IPS-18c (cell line): ENCODE data around the gene NTM.

Experiments
- H3K4me3 ChIP-seq: 2 replicates; pipeline ENCODE4 v1.7.0; 2013; ENCODE audit warnings: low read depth, mild to moderate bottlenecking, low read length, moderate library complexity; ENCODE audit not compliant: insufficient read depth
- H3K9me3 ChIP-seq: one replicate; pipeline ENCODE4 v1.6.1; 2013; ENCODE audit warnings: mild to moderate bottlenecking, low read length, moderate library complexity; ENCODE audit not compliant: control insufficient read depth, insufficient read depth

NTM gene

DNA sequence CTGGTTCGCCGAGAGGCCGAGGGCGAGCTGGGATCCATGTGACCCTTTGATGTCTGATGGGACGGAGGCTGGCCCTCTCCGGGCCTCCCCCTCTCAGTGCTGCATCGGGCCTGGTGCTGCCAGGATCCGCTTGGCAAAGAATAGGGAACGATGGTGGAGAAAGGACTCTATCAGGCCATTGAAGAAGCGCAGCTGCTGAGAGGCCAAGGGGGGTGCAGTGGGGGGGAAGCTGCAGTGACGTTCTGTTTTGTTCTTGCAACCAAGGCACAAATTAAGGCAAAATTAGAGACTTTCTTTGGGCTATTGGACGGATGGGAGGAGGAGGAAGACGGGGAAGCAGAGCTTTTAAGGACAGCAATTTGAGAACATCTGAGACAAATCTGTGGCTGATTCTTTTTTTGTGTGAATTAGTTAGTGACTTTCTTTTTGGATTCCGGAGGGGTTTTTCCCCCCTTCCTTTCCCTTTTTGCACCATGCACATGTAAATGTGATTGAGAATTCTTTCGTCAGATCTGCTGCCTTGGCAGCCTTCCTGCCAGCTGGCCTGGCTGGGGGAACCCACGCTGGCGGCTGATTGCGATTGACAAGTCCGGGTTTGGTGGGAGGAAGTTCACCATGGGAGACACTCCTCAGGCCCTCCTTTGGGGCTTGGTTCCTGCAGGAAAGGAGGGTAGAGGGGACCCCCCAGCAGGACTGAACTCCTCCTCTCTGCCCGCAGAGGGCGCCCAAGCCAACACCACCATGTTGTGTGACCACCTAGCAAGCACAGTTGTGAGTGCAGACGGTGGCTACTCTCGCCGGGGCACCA, 214.6 kb downstream of the NTM start:
- H3K4me3 ChIP-seq, result 0 out of 2 replicates have a peak overlapping the region, but pooled peaks have one; percentile 5
- no peaks in the 10 kb centered on the region for H3K9me3 ChIP-seq

DNA sequence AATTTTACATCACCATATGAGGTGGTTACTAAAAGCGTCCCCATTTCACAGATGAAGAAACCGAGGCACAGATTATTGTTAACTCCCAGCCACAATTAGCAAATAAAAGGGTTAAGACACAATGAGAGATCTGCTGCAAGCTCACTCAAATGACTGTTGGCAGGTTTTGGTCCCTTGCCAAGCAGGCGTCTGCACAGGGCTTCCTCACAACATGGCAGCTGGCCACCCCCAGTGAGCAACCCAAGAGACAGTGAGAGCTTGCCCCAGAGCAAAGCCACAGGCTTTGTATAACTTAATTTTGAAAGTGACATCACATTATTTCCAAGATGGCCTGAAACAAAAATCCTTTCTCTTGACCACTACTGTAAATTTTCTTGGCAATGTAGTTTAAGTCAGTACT, 217.6 kb downstream of the NTM start:
- Histone ChIP-seq H3K4me3 (no peak overlapping the region), H3K9me3 (no peaks in the 10 kb centered on the region)

DNA sequence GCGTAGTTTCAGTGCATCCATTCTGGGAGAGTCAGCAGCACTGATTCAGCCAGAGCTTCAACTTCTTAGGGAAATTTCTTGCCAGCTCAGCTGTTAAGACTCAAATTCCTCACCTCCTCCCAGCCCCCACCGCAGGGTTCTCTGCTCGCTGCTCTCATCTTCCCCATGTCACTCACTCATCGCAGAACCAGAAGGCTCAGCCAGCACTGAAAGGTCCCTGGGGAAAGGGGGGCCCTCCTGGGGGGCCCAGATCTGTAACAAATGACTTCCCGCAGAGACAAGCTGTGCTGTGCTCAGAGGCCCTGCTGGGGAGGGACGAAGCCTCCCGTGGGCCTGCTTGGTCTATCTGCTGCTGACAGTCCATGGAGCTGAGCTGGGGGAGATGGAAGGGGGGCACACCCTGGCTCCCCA, 220.6 kb downstream of the NTM start:
- H3K4me3 ChIP-seq, result no peak overlapping the region

DNA sequence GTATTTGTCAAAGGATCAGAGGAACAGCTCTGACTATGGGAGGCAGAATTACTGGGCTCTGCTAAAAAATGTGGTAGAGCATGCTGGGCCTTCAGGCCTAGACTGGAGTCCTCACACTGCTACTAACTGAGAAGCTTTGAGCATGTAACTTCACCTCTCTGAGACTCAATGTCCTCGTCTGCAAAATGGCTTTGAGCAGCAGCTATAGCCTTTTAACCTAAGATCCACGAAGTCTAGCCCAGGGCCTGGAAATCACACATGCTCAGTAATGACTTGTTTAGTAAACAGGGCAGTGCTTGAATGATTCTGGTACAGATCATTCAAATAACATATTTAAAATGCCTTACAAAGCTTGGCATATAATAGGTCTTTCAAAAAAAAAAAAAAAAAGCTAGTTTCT, 221.7 kb downstream of the NTM start:
- Histone ChIP-seq H3K4me3 (no peak overlapping the region), H3K9me3 (peaks cover 3% of the 10 kb centered on the region)

More for the DNA sequence above, 220.6 kb downstream of the NTM start:
- H3K9me3 ChIP-seq, result peaks cover 3% of the 10 kb centered on the region

DNA sequence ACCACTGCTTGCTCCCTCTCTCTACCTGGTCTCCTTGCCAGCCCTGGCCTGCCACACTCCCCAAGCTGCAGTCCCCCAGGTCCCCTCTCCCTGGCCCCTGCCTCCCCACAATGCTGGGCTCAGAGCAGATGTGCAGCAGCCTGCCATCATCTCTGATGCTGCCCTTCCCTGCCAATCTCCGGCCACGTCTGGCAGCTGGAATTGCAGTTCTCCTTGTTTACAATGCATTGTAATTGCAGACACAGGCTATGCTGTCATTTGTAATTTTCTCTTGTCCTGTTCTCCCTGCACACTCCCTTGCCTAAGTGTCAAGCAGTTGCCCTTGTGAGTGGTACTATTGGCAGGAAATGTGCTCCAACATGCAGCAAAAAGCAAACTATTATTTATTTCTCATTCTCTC, 222.3 kb downstream of the NTM start:
- Histone ChIP-seq H3K4me3 (no peak overlapping the region), H3K9me3 (peaks cover 3% of the 10 kb centered on the region)

DNA sequence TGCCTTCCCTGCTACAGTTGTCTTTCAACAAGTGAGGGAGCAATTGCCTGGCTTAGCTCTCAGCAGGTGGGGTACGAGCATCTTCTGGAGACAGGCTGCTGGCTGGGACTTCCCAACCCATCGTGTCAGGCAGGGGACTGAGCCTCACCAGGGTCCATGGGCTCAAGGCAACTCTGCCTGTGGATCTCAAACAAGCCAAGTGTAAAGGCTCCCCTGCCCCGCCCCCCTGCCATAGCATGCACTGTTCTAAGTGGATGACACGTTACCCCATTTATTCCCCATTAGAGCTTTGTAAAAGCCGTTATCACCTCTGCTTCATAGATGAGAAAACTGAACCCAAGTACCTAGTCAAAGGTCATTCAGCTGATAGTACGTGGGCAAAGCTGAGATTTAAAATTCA, 222.9 kb downstream of the NTM start:
- H3K4me3 ChIP-seq, result no peak overlapping the region

DNA sequence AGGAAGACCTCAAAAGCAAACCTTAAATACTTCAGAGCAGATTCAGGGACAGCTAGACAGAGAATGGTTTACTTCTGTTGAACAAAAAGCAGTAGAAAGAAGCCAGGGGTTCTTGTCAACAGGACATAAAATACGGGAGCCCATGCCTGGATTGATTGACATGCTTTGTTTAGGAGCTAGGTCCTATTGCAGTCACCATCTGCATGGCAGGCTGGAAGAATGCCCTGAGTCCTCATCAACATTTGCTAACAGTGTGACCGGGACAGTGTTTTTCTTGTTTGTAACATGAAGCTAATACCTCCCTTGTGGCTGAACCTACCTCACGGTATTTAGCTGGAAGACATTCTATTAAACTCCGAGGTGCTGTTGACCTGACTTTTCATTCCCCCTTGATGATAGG, 225.4 kb downstream of the NTM start:
- H3K9me3 ChIP-seq, result peaks cover 3% of the 10 kb centered on the region

More for the DNA sequence above, 222.9 kb downstream of the NTM start:
- H3K9me3 ChIP-seq, result peaks cover 3% of the 10 kb centered on the region

DNA sequence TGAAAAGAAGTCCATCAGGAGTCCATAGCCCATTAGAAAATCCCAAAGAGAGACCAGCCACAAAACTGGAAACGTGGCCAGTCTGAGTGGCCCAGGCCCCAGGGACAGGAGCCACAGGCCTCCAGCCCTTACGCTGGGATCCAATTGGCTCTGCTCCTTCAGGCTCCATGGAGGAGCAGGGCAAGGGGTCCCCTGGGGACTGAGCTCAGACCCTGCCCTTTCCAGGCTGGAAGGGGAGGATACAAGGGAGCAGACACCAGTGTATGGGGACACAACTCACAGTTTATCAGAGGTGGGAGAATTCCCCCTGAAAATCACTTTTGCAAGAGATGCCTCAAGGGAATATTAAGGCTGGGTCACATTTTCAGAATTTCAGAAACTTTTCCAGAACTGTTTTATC, 227.5 kb downstream of the NTM start:
- no peak overlapping the region for H3K4me3 ChIP-seq
- peaks cover 3% of the 10 kb centered on the region for H3K9me3 ChIP-seq

More for the DNA sequence above, 225.4 kb downstream of the NTM start:
- H3K4me3 ChIP-seq, result no peak overlapping the region

DNA sequence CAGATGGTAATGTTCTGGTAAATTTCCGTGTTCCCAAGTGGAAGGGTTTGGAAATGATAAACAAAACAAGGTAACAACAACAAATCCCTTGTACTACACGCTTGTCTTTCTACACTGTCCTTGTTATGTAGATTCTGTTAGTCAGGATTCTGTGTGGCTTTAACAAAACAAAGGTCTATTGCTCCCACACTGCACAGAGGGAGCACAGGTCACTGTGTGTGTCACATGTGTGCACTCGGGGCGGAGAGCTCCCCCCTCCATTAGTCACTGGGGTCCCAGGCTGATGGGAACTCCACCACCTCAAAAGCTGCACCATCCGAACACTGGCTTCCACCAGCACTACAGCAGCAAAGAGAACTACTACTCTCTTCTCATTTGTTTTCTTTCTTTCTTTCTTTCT, 227.9 kb downstream of the NTM start:
- no peak overlapping the region for H3K4me3 ChIP-seq
- peaks cover 3% of the 10 kb centered on the region for H3K9me3 ChIP-seq

DNA sequence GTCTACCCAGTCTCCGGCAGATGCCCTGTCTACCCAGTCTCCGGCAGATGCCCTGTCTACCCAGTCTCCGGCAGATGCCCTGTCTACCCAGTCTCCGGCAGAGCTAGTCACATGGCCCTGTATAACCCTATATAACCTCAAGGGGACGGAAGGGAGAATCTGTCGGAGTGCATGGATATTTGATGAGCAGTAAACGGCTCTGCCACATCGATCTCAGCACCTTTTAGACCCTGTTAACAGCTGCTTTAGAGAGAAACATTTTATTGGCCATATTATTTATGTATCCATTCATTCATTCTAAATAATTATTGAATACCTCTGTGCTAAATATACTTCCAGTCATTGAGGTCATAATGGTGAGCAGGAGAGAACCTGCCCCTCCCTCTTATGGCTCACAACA, 228.9 kb downstream of the NTM start:
- Histone ChIP-seq H3K4me3 (no peak overlapping the region), H3K9me3 (peaks cover 3% of the 10 kb centered on the region)

DNA sequence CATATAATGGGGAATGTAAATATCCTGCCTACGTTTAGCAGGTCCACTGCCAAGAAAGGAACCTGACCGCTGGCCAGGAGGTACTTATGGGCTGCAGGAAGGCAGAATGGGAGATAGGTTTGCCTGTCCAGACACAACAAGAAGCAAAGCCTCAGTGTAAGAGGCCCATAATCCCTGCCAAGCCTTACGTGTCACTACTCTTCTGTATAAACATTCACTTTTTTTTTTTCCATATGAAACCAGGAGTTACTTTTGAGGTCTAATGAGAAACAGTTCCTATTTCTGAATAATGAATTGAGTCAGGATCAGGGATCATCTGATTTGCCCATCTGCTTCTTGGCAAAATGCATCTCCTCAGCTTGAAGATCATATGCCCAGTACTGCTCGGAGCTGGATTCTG, 230.2 kb downstream of the NTM start:
- H3K9me3 ChIP-seq, result no peaks in the 10 kb centered on the region

DNA sequence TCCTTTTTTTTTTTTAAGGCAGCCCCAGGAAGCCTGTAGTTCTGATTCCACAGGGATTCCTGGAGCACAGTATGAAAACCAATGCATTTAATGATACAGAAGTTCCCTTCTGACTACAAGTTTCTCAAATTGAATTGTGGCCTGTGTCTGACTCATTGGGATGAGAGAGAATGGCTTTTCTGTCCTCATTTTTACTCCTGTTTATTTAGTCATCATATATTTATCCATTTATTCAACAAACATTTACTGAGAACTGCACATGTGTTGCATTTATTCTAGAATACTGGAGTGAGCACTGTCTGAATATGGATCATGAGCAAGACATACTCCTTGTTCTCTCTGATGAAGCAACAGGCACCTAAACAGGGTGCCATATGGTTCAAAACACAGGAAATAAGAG, 231.2 kb downstream of the NTM start:
- no peaks in the 10 kb centered on the region for H3K9me3 ChIP-seq
- no peak overlapping the region for H3K4me3 ChIP-seq

More for the DNA sequence above, 230.2 kb downstream of the NTM start:
- H3K4me3 ChIP-seq, result no peak overlapping the region

DNA sequence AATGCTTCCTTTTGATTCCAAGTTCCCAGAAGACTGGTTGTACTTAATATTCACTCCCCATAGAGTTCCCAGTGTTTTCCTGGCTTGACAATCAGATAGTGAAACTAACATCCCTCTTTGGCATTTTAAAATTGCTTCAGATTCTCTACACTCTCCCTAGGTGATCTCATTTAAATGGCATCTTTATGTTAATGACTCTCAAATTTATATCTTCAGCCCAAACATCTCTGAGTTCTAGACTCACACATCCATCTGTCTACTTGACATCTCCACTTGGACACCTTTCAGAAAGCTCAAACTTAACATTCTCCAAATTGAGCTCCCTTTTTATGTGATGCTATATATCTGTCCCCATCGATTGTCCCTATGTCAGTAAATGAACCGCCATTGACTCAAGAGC, 232.0 kb downstream of the NTM start:
- Histone ChIP-seq H3K9me3 (no peaks in the 10 kb centered on the region), H3K4me3 (no peak overlapping the region)

DNA sequence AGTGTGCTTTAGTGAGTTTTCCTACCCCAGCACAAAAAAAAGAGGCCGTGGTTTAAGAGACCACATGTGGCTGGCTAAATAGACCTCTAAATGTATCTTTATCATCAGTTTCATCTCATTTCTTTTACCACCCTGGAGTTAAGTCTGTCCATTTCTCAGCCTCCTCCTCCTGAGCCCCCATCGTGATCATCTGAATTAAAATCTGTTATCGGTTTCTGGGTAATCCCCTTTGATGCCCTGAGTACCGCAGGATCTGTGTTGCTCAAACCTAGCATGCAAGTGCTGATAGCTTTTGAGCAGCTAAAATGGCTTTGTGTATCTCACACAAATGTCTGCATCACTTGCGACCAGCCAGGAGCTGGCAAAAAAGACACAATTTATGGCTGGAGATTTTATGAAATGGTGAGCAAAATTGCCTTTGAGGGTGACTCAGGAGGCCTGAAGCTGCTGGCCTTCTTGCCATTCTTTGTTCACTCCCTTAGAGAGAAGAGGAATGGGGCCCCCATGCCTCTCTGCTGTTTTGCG, 236.5 kb downstream of the NTM start:
- Histone ChIP-seq H3K4me3 (no peak overlapping the region), H3K9me3 (no peaks in the 10 kb centered on the region)

DNA sequence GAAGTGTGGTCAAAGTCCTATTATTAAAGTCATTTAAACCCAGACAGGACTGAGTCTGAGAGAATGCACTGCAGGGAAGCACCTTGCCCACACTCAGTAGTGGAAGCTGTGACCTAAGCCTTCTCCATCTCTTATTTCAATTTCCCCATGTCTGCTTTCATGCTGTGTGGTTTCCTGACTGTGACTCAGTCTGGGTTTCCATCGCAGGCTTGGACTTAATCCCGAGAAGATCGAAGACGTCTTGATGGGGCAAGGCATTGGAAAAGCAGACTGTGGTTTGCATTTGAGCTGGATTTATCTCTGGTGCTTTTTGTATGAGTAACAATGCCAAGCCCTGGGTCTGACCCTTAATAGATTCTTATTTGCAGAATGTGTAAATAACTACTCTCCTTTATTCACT, 238.9 kb downstream of the NTM start:
- H3K9me3 ChIP-seq, result no peaks in the 10 kb centered on the region
- no peak overlapping the region for H3K4me3 ChIP-seq

DNA sequence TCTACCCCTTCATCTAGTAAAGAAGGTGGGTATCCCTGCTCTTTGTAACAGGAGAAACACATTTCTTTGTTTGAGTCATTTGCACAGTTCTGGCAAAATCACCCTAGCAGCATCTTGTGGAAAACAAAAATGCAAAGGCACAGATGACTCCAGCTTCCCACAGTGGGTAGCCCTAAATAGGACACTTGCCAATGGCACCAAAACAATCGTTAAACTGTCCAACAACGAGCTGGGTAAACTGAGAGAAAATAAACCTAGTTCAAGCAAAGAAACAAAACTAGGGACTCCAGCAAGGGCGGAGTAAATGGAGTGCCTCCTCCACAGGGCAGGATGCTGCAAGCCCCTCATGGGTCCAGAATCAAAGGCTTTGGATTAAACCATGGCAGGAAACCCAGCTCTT, 239.5 kb downstream of the NTM start:
- no peak overlapping the region for H3K4me3 ChIP-seq
- no peaks in the 10 kb centered on the region for H3K9me3 ChIP-seq

DNA sequence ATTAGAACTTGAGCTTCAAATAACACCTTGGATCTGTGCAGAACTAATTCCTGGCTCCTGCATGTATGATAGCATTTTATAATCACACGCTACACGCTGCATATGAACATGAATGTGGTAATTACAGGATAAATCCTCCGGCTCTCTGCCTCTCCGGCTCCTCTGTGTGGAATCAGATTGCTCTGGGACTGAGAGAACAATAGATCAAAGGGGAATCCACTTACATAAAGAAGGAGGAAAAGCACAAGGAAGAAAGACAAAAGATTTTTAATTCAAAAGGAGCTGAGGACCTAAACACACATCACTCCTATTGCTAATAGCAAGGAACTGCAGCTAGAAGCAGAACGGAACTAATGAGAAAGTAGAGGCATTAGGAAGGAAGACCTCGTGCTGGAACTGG, 240.9 kb downstream of the NTM start:
- Histone ChIP-seq H3K9me3 (no peaks in the 10 kb centered on the region), H3K4me3 (no peak overlapping the region)

DNA sequence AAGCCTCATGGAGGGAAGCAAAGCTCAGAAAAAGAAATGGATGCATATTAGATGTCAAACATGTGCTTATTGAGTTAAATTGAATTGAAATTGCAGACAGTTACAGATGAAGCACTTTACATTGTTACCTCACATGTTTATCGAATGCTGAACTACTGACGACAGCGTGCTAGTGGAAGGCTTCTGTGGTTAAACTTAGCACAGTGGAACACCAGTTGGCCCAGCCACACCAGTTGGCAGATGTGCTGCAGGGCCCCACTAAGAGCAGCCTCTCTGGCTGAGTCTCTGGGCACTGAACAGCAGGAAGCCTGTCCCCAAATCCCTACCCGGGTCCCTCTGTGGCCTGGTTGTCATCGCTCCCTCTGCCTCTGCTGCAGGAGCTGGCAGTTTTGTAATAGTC, 242.1 kb downstream of the NTM start:
- H3K4me3 ChIP-seq, result no peak overlapping the region
- H3K9me3 ChIP-seq, result no peaks in the 10 kb centered on the region

DNA sequence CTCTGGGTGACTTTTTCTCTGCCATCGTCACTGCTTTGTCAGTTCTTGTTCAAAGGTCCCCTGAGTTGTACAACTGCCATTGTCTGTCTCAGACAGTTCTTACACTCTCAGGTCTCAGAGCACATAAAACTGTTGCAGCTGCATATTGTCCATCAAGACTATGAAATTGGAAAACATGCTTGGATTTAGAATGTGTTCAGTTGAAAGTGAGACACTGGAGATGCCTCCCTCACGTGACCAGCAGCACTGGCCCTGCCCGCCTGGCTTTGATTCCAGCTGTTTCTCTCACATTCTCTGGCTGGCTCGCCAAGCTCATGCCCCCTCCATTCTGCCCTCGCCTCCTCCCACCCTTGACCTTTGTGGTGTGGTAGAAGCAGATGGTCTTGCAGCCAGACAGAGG, 244.2 kb downstream of the NTM start:
- H3K4me3 ChIP-seq, result no peak overlapping the region
- H3K9me3 ChIP-seq, result no peaks in the 10 kb centered on the region
